Measurements from ENCODE around the gene PPIA.

DNA sequence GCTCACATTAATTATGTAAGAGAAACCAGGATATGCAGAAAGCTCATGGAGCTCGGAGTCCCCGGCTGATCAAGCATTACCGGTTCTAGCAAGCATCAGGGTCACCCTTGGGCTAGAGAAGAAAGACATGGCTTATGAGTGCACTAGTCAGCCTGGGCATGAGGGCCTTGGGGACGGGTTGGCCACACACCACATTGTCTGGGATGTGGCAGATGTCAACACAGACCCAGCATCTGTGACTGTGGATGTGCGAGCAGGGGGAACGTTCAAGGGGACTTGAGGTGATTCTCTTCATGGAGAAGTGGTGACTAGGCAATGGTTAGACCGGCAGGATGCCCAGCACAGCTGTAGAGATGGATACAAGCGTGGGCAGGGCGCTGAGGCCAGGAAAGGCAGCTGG is 34.2 kb upstream of the PPIA start:
- TF ChIP-seq, protein P1, sequence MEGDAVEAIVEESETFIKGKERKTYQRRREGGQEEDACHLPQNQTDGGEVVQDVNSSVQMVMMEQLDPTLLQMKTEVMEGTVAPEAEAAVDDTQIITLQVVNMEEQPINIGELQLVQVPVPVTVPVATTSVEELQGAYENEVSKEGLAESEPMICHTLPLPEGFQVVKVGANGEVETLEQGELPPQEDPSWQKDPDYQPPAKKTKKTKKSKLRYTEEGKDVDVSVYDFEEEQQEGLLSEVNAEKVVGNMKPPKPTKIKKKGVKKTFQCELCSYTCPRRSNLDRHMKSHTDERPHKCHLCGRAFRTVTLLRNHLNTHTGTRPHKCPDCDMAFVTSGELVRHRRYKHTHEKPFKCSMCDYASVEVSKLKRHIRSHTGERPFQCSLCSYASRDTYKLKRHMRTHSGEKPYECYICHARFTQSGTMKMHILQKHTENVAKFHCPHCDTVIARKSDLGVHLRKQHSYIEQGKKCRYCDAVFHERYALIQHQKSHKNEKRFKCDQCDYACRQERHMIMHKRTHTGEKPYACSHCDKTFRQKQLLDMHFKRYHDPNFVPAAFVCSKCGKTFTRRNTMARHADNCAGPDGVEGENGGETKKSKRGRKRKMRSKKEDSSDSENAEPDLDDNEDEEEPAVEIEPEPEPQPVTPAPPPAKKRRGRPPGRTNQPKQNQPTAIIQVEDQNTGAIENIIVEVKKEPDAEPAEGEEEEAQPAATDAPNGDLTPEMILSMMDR (conservative IDR thresholded peaks at IDR 0.05; ENCODE audit: low read depth, low read length) = no peak
- no peak for TF ChIP-seq EZH2 (IDR thresholded peaks at IDR 0.05; ENCODE audit: borderline replicate concordance, low read depth, low read length, poor library complexity, severe bottlenecking)
